LNCAP (cell line): Measurements from ENCODE around the gene ADGRB3.

Source experiments
- CTCF ChIP-seq: fragments of 450-650 bp; IDR thresholded peaks from 2 replicates; pipeline ENCODE4 v1.5.1; 2017; ENCODE audit warnings: mild to moderate bottlenecking

ADGRB3 gene

GRCh38 chr6:69265706-69266105, 630.6 kb downstream of the ADGRB3 start:
- TF ChIP-seq CTCF: no peak

- TF ChIP-seq CTCF: no peak
Measured at GRCh38 chr6:69276204-69276603, 641.1 kb downstream of the ADGRB3 start.

- no peak for TF ChIP-seq CTCF
Measured at GRCh38 chr6:69279805-69280204, 644.7 kb downstream of the ADGRB3 start.

GRCh38 chr6:69280858-69281257, 645.8 kb downstream of the ADGRB3 start:
- TF ChIP-seq CTCF: no peak

GRCh38 chr6:69284176-69284730, 649.2 kb downstream of the ADGRB3 start:
- TF ChIP-seq CTCF: no peak

GRCh38 chr6:69285054-69285453, 650.0 kb downstream of the ADGRB3 start:
- no peak for TF ChIP-seq CTCF

- no peak for TF ChIP-seq CTCF
Measured at GRCh38 chr6:69286331-69286730, 651.2 kb downstream of the ADGRB3 start.
